Astrocyte of the hippocampus (primary cell): ENCODE results near the gene SPEF2.

ENCODE experiments used
- DNase-seq: peaks from one replicate; pipeline ENCODE4 v3.0.0; 2011; ENCODE audit warnings: low read depth, low spot score

Gene SPEF2, protein sequence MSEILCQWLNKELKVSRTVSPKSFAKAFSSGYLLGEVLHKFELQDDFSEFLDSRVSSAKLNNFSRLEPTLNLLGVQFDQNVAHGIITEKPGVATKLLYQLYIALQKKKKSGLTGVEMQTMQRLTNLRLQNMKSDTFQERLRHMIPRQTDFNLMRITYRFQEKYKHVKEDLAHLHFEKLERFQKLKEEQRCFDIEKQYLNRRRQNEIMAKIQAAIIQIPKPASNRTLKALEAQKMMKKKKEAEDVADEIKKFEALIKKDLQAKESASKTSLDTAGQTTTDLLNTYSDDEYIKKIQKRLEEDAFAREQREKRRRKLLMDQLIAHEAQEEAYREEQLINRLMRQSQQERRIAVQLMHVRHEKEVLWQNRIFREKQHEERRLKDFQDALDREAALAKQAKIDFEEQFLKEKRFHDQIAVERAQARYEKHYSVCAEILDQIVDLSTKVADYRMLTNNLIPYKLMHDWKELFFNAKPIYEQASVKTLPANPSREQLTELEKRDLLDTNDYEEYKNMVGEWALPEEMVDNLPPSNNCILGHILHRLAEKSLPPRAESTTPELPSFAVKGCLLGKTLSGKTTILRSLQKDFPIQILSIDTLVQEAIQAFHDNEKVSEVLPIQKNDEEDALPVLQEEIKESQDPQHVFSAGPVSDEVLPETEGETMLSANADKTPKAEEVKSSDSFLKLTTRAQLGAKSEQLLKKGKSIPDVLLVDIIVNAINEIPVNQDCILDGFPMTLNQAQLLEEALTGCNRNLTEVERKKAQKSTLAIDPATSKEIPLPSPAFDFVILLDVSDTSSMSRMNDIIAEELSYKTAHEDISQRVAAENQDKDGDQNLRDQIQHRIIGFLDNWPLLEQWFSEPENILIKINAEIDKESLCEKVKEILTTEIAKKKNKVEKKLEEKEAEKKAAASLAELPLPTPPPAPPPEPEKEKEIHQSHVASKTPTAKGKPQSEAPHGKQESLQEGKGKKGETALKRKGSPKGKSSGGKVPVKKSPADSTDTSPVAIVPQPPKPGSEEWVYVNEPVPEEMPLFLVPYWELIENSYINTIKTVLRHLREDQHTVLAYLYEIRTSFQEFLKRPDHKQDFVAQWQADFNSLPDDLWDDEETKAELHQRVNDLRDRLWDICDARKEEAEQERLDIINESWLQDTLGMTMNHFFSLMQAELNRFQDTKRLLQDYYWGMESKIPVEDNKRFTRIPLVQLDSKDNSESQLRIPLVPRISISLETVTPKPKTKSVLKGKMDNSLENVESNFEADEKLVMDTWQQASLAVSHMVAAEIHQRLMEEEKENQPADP (N-terminal part only)

DNA sequence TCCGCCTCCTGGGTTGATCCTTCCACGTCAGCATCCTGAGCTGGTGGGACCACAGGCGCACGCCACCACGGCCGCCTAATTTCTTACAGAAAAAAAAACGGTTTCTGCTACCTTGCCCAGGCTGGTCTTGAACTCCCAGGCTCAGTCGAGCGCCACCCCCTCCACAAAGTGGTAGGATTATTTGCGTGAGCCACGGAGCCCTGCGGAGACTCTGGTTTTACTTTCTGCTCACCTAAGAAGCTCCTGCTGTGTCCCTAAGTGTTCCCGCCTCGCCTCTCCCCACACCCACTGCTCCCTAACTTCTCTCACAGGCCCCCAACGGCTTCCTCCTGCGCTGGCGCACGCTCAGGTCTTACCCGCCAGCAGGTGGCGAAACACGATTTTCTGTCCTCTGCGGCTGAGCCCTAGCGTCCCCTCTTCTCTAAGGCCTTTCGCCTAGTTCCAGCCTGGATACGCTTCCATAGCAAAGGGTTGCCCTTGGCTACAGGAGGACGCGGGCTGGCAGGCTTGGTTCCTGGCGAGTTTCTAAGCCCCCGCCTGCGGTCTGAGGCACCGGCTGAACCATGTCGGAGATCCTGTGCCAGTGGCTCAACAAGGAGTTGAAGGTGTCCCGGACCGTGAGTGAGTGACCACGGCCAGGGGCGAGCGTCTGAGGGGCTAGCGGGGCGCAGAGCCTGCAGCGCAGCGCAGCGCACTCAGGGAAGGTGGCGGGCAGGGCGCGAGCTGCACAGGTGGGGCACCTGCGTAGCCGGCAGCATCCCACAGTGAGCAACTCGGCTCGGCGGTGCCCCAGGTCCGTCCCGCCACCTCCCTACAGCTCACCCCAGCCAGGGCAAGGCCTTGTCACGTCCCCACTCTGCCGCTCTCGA is at the start of gene SPEF2:
Gene SPEF2 (plus strand): TSS at position 429 of the 869 bp plus-strand sequence. CDS start 135 bp downstream, at position 564.
- peak; percentile 94 for DNase-seq

DNA sequence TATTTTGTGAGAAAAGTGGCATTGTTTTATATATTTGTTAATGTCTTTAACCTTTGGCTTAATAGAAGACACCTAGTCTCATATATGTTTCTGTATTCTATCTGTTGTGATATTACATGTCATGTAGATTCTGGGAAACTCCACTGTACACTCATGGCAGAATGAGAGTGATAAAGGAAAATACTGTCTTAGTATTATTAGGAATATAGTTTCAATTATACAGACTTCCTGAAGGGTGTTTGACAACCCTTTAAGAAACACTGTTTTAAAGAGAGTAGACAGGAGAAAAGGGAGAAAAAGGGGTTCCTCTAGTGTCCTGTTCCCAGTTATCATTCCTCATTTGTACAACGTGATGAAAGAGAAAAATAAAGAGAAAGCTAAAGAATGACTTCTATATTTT is 42.1 kb upstream of the SPEF2 start:
- DNase-seq: no peak

DNA sequence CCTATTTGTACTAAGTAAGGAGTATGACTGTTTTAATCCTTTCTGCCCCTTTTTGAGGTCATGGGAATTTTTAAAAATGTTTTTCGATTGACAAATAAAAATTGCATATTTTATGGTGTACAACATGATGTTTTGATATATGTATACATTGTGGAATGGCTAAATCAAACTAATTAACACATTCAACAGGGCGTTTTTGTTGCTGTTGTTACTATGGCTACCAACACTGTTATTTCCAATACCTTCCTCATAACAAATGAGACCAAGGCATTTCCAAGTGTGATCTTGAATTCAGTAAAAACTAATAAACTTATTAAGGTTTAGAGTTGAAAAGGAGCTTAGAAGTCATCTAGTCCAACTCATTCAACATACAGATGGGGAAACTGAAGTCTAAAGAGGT is 30.2 kb upstream of the SPEF2 start:
- DNase-seq: no peak

DNA sequence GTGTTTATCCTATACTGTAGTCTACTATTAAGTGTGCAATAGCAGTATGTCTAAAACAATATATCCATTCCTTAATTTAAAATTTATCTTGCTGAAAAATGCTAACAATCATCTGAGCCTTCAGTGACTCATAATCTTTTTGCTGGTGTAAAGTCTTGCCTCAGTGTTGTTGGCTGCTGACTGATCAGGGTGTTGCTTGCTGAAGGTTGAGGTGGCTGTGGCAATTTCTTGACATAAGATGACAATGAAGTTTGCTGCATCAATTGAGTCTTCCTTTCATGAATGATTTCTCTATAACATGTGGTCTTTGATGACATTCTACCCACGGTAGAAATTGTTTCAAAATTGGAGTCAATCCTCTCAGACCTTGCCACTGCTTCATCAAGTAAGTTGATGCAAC is 24.3 kb upstream of the SPEF2 start:
- no peak for DNase-seq

DNA sequence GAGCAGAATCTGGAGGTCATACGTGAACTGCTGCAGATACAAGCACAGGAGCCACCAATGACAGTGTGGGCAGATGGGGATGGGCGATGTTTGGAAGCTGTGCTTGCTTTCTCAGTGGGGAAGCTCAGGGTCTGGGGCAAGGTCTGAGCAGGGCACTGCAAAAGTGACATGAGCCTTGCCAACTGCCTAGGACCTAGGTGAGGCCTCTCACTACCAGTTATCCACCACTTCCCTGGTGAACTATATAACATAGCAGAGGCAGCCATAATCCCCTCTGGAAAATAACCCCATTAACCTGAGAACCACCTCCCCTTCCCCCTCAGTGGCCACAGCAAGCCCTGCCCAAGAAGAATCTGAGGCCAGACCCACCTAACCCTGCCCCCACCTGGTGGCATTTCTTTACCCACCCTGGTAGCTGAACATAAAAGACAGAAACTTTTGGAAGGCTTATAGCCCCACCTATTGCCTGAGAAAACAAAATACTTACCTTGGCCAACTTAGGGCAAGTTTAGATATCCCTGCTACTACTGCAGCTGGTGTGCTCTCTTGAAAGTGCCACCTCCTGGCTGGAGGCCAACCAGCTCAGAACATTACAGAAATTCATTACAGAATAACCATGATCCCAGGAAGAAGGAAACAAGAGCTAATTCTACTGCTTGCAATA is 18.8 kb upstream of the SPEF2 start:
- no peak for DNase-seq

DNA sequence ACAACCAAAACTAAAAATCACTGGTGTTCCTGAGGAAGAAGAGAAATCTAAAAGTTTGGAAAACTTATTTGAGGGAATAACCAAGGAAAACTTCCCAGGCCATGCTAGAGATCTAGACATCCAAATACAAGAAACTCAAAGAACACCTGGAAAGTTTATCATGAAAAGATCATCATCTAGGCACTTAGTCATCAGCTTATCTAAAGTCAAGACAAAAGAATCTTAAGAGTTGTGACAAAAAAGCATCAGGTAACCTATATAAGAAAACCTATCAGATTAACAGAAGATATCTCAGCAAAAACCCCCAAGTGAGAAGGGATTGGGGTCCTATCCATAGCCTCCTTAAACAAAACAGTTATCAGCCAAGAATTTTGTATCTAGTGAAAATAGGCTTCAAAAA is 17.1 kb upstream of the SPEF2 start:
- no peak for DNase-seq

DNA sequence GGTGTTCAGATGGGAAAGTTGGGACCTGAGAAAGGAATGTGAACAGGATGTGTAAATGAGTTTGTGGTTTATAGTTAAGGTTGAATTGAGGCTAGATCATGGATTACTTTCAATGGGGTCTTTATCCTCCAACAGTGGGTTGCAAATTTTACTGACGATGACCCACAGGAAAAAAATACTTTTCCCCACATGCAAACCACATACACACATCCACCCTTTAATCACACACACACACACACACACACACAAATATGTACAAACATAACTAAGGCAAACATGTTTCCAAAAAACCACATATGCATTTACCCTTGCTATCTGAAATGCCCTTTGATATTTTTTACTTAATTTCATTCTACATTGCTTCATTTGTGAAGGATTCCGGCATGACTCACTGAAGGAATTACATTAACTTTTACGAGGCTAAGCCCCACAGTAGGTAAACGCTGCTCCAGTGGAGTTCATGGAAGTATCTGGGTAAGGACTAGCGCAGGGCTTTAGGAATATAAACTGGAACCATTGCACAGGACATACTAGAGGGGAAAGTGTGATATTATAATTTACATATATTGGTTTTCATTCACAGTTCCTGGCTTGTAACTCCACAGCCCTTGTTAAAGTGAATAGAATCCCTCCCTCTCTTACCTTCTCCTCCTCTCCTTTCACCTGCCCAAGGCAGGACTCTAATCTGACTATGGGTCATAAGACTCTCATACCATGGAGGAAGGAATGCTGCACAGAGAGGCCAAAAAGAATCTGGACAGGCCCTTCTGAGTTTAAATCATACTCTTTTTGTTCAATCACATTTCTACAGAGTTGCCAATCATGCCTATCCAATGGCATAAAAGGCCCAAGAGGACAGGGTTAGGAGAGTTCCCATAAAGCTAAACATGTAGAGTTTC is 8.5 kb upstream of the SPEF2 start:
- DNase-seq: no peak

DNA sequence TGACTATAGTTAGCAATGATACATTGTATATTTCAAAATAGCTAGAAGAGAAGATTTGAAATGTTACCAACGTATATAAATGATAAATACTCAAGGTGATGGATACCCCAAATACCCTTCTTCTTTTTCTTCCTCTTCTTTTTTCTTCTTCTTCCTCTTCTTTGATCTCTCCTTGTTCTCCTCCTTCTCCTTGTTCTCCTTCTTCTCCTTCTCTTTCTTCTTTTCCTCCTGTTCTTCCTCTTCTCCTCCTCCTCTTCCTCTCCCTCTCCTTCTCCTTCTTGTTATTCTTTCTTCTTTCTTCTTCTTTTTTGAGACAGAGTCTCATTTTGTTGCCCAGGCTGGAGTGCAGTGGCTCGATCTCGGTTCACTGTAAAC is 616 bp upstream of the SPEF2 start:
- DNase-seq: no peak

DNA sequence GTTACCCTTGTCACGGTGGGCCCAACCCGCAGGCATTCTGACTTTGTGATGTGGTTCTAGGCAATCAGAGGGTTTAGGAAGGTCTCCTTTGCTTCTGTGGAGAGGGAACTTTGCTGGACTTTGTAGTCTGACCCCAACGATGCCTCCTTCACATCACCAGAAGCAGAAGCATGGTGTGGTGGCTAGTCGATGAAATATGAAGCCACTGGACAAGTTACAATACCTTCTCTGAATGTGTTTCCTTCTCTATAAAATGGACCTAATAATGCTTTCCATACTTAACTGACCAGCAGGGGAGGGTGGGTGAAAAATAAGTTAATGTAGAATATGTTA is 607 bp downstream of the SPEF2 start:
- DNase-seq: no peak

DNA sequence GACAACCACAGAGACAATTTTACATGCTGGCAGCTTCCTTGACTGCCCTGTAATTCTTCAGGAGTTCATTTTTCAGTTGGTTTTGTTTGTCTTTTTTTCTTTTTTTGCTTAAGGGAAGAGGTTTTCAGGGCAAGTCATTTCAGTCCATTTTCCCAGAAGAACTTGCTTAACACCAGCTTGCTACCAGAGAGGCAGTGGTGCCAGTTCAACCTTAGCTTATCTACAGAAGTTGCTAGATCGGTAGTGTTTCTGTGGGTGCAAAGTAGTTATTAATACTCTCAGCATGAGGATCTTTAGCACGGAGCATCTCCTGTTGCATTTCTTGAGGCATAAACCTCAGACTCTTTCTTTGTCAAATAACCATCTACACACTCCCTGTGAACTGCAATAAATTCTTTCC is 1.1 kb downstream of the SPEF2 start:
- DNase-seq: no peak

DNA sequence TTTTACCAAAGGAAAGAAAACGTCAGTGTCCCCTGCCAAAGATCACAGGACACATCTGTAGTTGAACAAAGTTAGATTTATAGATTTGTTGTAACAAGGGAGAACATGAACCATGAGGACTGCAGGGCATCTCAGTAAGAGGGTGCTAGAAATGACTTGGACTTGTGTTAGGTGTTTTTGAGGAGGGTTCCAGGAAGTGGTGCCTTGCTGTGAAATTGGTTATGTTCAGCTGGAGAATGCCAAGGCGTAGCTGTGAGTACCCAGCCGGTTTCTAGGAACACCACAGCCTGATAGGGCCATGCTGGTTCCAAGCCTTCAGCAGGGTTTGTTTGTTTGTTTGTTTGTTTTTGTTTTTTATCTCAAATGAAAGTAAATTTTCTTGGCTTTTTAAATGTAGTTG is 5.3 kb downstream of the SPEF2 start:
- DNase-seq: no peak

DNA sequence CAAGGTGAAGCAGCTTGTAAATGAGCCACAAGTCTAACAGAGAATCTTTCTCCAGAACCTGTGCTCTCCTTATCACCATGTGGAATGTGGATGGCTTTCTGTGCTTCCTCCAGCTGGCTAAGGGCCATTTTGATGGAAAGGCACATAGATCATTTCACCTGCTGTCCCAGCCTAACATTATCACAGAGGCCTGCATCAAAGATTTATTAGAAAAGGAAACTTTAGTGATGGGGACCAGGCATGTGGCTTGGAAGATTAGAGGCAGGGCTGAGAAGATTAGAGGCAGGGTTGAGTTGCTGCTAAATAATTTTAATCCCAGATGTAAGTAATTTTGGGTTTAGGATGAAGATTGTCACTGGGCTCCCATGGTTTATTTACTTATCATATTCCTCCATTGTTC is 6.3 kb downstream of the SPEF2 start:
- no peak for DNase-seq

DNA sequence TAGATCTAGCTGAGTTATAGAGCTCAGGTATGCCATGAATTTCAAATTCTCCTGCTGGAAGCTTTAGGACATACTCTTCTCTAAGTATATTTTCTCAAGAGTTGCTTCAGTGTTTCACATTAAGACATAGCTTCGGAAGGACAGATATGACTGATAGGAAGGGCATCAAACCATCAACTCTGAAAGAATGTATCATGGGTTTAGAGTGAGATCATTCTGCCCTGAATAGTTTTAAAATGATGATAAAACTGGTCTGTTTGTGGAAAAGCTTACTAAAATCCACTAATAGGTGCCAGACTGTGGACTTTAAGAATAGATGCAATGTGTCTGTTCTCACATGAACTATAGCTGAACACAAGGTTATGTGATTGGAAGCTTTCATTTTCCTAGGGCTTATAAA is 8.4 kb downstream of the SPEF2 start:
- no peak for DNase-seq

DNA sequence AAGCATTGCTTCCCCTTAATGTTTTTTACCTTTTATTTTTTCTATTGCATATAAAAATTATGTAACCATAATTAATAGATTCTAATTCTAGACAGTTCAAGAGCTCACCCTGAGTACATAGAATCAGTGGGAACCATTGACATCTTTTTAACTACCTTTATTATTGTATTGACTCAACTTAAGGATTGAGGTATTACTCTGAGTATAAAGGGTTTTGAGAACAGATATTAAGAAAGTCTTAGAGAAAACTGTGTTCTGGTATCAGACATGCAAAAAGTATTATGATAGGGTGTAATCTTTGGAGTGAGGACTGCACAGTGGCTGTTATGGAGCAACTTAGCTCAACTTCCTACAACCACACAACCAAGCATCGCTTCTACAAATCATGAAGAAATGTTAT is 8.9 kb downstream of the SPEF2 start:
- DNase-seq: no peak

DNA sequence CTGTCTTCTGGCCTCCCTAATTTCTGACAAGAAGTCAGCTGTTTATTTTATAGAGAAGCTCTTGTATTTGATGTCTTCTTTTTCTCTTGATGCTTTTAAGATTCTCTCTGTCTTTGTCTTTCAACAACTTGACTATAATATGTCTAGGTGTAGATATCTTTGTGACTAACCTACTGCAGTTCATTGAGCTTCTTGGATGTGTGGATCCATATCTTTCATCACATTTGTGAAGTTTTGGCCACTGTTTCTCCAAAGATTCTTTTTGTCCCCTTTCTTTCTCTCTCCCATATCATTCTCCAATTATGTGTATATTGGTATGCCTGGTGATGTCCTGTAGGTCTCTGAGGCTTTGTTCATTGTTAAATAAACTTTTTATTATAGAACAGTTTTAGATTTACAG is 16.7 kb downstream of the SPEF2 start:
- no peak for DNase-seq

DNA sequence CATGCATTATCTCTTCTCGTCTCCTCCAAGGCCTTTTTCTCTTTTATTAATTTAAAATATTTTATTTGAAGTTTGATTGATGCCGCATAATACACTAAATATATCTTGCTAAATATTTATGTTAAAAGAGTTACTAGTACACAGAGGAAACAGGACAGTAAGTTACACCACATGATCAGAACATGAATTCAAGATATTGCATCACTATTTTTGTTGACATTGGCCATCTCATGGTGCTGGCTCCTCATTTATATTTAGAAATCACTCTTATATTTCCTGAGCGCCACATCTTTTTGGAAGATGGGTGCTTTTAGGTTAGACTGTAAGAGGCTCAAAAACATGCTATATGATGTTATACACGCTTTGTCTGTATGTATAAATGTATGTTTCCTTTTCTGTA is 23.0 kb downstream of the SPEF2 start:
- no peak for DNase-seq

DNA sequence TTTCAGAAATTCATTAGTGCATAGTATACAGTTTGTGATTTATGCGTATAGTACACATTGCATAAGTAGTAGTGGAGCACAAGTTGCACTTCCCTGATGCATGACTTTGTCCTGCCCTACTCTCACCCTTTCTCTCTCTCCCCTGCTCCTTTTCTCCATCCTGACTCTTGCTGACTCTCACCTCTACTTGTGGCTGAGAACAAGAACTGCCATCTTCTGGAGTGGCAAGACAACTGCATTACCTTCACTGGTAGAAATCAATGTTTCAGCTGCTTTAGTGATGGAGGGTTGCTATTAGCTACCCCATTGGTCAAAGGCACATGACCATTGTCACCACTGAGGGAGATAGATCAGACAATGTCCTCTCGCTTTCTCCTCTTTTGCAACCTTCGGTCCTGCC is 26.9 kb downstream of the SPEF2 start:
- no peak for DNase-seq

DNA sequence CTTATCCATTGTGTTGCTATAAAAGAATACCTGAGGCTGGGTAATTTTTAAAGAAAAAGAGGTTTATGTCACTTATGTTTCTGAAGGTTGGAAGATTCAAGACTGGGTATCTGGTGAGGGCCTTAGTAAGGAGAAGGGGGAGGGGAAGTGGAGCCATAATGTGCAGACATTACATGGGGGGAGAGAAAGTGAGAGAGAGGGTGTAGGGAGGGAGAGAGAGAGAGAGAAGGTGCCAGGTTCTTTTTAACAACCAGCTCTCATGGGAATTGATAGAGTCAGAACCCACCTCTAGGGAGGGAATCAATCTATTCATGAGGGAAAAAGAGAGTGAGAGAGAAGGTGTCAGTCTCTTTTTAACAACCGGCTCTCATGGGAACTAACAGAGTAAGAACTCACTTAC is 29.5 kb downstream of the SPEF2 start:
- DNase-seq: no peak

DNA sequence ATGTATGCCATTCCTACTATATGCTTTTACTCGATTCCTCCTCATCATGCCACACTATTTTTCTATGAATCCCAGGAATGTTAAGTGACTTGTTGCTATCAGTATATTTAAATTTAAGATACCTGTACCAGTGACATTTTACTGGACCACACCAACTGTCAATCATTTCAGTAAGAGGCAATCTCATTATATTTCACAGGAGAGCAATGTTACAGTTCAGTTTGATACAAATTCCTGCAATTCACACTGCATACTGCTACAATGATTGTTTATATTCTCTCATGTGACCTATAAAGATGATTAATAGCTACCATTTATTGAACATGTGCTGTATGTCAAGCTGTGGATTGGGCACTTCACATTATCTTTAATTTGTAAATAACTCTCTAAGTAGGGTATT is 30.0 kb downstream of the SPEF2 start:
- DNase-seq: no peak
